ENCODE measurements around the gene GPHN. TPM values are rescaled to one million over a fixed set of nuclear protein-coding genes. Genes with fewer than 3 reads are reported as not detected.
"Not testable (repeated sequence)": the region's sequence is repeated elsewhere in the genome, so short reads cannot be mapped to it uniquely, and the experiment has no call there.

The GPHN gene
- total and polyA plus RNA-seq, 2 donors (not counting 3 experiments of a cell fraction or from before 2014, with no cell fraction given) = 5.1 to 23.2 TPM

- FAIRE-seq = no peak
- BruUV-seq (replicated peaks) = no TSS peak
- intact Hi-C loops (cut with micrococcal nuclease) (no loop called here), dilution Hi-C loops (cut with MboI; ENCODE audit: extremely low pct_ligation_motif_present, low sequenced_read_pairs) (no loop called here)
- Histone ChIP-seq H2AFZ (ENCODE audit: low read depth, low read length) (no peak overlapping the region), H4K20me1 (replicated peaks; ENCODE audit: control insufficient read depth, extremely low read depth, insufficient read depth, low read length) (no peaks in the 10 kb centered on the region), H3K9me3 (replicated peaks; ENCODE audit: control insufficient read depth, insufficient read depth, low read length) (no peaks in the 10 kb centered on the region), H3K9me1 (replicated peaks; ENCODE audit: control insufficient read depth, extremely low read depth, insufficient read depth, low read length) (no peaks in the 10 kb centered on the region), H3K4me2 (ENCODE audit: insufficient read depth, low read length) (no peak overlapping the region), H3K4me1 (ENCODE audit: control insufficient read depth, extremely low read depth, insufficient read depth, low read length) (no peaks in the 10 kb centered on the region), H3K4me3 (replicated peaks in 1 of 3; ENCODE audit: insufficient read depth in 1 of 3, low read depth in 1 of 3, low read length in 3 of 3) (no peak overlapping the region), H3K9ac (replicated peaks; ENCODE audit: extremely low read depth, insufficient read depth, low read length) (no peak overlapping the region), H3K79me2 (ENCODE audit: control insufficient read depth, insufficient read depth, low read length) (no peaks in the 10 kb centered on the region), H3K36me3 (ENCODE audit: control insufficient read depth in 2 of 2, extremely low read depth in 1 of 2, insufficient read depth in 2 of 2, low read length in 2 of 2) (no peaks in the 10 kb centered on the region), H3K27ac (ENCODE audit: insufficient read depth, low read depth, low read length) (no peak overlapping the region), H3K27me3 (ENCODE audit: control insufficient read depth in 2 of 2, insufficient read depth in 2 of 2, low read length in 2 of 2) (no peaks in the 10 kb centered on the region)
- POLR2A ChIA-PET = no interaction called here
- TF ChIP-seq MAX (IDR thresholded peaks at IDR 0.05; ENCODE audit: insufficient read depth, insufficient read length) (no peak), POLR2AphosphoS5 (IDR thresholded peaks at IDR 0.05; ENCODE audit: insufficient read depth, low read depth, low read length) (no peak), MYC (IDR thresholded peaks at IDR 0.05; ENCODE audit: low read depth, low read length) (no peak), EZH2 (IDR thresholded peaks at IDR 0.05; ENCODE audit: borderline replicate concordance, low read depth, low read length, severe bottlenecking) (no peak), CTCF (IDR thresholded peaks at IDR 0.05; ENCODE audit: extremely low read depth in 1 of 2, insufficient read depth in 1 of 2, low read depth in 1 of 2, low read length in 2 of 2) (no peak), POLR2A (IDR thresholded peaks at IDR 0.05; ENCODE audit: low read depth, low read length) (no peak), JUN (IDR thresholded peaks at IDR 0.05; ENCODE audit: borderline replicate concordance, insufficient read depth, insufficient read length, low read depth) (no peak), FOS (IDR thresholded peaks at IDR 0.05; ENCODE audit: borderline replicate concordance, insufficient read depth, low read length) (no peak), GATA2 (IDR thresholded peaks at IDR 0.05; ENCODE audit: insufficient read depth, insufficient read length, low read depth, low read length) (no peak)
- CTCF ChIA-PET = interaction anchor here (1.2 kb wide), 1 partner anchor 22 kb away, joined by 4 read pairs; no protein-coding TSS in a partner anchor
- no peak for DNase-seq (ENCODE audit: low read depth, low spot score)
These were observed 217.0 kb downstream of the GPHN start for GRCh38 chr14:66724996-66725395.

- intact Hi-C loops (cut with micrococcal nuclease); FAIRE-seq; H3K36me3 ChIP-seq (ENCODE audit: control insufficient read depth in 2 of 2, extremely low read depth in 1 of 2, insufficient read depth in 2 of 2, low read length in 2 of 2); H3K79me2 ChIP-seq (ENCODE audit: control insufficient read depth, insufficient read depth, low read length); dilution Hi-C loops (cut with MboI; ENCODE audit: extremely low pct_ligation_motif_present, low sequenced_read_pairs); H3K4me2 ChIP-seq (ENCODE audit: insufficient read depth, low read length); H3K4me1 ChIP-seq (ENCODE audit: control insufficient read depth, extremely low read depth, insufficient read depth, low read length); H2AFZ ChIP-seq (ENCODE audit: low read depth, low read length); H3K9ac ChIP-seq (replicated peaks; ENCODE audit: extremely low read depth, insufficient read depth, low read length); H3K9me1 ChIP-seq (replicated peaks; ENCODE audit: control insufficient read depth, extremely low read depth, insufficient read depth, low read length); H3K4me3 ChIP-seq (replicated peaks in 1 of 3; ENCODE audit: insufficient read depth in 1 of 3, low read depth in 1 of 3, low read length in 3 of 3); H3K9me3 ChIP-seq (replicated peaks; ENCODE audit: control insufficient read depth, insufficient read depth, low read length); BruUV-seq (replicated peaks); H3K27ac ChIP-seq (ENCODE audit: insufficient read depth, low read depth, low read length); POLR2A ChIA-PET; H3K27me3 ChIP-seq (ENCODE audit: control insufficient read depth in 2 of 2, insufficient read depth in 2 of 2, low read length in 2 of 2); CTCF ChIA-PET; DNase-seq (ENCODE audit: low read depth, low spot score); H4K20me1 ChIP-seq (replicated peaks; ENCODE audit: control insufficient read depth, extremely low read depth, insufficient read depth, low read length): not testable (repeated sequence)
These were observed 223.4 kb downstream of the GPHN start for GRCh38 chr14:66731298-66731697.
